Nucleus accumbens (tissue), 56 donors: ENCODE measurements around the gene RARA.

Experiments
- DNase-seq, 56 donors: peaks; one replicate each; lab custom pipeline; 2025; lab: John Stamatoyannopoulos, UW

RARA gene

DNA sequence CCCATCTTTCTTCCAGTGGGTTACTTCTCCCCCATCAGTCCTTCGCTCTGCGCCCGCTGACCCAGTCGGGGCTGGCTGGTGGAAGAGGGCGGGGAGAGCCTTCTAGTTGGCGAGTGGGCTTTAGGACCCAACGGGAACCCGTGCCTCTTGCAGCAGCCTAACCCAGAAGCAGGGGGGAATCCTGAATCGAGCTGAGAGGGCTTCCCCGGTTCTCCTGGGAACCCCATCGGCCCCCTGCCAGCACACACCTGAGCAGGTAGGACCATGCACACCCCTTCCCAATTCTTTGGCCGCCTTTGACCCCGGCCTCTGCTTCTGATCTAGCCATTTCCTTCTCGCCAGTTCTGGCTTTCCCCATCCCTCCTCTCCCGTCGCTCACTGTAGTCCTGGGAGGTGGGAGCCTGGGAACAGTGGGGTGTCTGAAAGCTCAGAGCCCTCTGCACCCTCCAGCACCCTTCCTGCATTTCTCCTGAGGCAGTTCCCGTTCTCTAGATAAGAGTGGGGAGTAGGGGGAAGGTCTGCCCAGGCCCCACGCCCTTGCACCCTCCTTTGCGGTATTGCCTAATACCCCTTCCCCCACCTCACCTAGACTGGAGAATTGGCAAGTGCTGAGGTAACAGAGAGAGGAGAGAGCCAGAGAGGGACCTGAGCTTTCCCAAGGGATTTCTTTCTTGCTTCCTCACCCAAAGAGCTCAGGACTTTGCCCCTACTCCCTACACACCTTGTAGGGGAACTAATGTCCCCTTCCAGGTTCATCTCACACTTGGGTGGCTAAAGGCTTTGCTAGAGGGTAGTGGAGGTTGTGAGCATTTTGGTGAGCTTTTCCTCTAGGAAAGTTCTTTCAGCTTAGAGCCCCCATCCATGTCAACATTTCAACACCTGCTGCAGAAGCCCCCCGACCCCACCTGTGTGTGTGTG, at the start of gene RARA:
Gene RARA, plus strand, starts transcription at position 150 of the 918 bp plus-strand sequence. CDS start 22,039 bp downstream, outside the sequence.
- DNase-seq = peak in 38 of 56 donors; percentile 15 to 80 (median 52)

- no peak for DNase-seq
Observed at GRCh38 chr17:40259505-40259904, 49.5 kb upstream of the RARA start.

DNA sequence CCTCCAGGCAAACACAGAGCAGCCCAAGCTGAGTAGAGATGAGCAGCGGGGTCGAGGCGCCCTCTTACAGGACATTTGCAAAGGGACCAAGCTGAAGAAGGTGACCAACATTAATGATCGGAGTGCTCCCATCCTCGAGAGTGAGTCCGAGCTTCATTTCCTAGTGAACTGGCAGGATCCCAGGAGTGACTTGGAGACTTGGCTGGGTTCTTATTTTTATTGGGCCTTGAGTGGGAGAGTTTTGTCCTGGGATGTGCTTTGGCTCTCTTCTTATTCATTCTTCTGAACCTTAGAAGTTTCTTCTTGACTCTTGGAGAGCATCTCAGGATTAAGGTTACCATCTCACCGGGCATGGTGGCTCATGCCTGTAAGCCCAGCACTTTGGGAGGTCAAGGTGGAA, 48.5 kb upstream of the RARA start:
- DNase-seq = no peak

GRCh38 chr17:40264458-40265185, 44.4 kb upstream of the RARA start:
- no peak for DNase-seq

DNA sequence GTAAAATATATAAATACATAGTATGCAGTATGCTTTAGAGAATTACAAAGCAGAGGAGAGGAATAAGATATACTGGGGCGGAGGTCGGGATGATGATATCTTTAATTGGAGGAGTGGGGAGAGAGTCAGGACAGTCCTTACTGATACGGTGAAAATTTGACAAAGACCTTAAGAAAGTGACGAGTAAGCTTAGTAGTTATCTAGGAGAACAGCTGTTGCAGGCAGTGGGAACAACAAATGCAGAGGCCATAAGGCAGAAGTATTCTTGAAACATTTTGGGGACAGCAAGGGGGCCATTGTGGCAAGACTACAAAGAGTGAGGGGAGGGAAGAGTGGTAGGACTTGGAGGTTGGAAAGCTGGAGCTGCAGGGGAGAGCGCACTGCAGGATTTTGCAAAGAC, 43.6 kb upstream of the RARA start:
- DNase-seq = no peak

GRCh38 chr17:40266882-40267281, 42.1 kb upstream of the RARA start:
- DNase-seq = no peak

DNA sequence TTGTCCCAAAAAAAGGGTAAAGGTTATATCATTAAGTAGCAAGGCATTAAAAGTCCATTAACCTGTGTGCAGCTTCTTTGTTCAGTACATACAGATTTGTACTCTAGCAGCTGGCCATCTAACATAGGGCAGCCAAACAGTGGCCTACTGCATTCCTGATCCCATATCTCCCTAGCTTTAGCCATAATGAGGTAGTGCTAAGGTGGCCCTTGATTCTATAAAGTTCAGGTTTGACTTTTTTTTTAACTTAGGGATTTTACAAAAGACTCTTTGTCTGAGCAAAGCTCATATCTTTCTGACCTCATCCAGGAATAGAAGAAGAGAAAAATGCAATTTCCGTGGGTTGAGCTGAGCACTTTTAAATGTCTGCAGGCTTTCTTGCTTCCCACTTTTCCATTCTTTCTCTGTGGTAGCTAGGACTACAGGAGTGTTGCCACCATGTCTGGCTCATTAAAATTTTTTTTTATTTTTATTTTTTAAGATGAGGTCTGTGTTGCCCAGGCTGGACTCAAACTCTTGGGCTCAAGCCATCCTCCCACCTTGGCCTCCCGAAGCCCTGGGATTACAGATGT, 40.8 kb upstream of the RARA start:
- DNase-seq = no peak

DNA sequence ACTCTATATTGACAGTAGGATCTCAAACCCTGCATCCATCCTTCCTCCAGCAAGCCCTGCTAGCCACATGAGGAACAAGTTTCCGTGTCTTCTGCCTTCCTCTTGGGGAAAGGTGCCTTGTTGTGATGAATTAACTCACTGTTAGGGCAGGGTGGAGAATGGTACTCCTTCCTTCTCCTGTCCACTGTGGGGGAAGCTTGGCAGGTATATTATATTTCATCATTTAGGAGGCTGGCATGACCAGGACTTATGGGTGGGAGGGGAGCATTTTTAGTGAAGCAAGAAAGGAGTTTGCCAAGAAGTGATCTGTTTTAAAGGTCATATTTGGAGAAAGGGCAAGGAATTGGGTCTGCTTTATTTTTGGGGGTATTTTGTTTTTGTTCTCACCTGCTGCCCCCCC, 30.6 kb upstream of the RARA start:
- DNase-seq = no peak

GRCh38 chr17:40279402-40279801, 29.6 kb upstream of the RARA start:
- DNase-seq = no peak

DNA sequence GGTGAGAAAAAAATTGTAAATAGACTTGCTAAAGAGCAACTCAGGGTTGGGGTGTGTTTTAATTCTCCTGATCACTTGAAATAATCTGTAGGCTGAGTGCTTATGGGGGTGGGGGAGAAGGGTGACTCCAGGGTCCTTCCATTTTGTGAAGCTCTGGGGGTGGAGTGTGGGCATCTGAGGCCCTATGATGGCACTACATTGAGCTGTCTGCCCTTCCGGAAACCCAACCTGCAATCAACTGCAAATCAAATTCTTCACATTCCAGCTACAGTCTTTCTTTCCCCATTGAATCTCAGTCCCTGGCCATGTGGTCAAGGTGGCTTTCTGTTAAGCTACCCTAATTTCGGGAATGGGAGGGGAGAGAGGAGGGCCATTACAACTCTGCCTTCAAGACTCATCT, 27.3 kb upstream of the RARA start:
- no peak for DNase-seq

- DNase-seq = no peak
Observed at GRCh38 chr17:40283662-40284061, 25.3 kb upstream of the RARA start.

DNA sequence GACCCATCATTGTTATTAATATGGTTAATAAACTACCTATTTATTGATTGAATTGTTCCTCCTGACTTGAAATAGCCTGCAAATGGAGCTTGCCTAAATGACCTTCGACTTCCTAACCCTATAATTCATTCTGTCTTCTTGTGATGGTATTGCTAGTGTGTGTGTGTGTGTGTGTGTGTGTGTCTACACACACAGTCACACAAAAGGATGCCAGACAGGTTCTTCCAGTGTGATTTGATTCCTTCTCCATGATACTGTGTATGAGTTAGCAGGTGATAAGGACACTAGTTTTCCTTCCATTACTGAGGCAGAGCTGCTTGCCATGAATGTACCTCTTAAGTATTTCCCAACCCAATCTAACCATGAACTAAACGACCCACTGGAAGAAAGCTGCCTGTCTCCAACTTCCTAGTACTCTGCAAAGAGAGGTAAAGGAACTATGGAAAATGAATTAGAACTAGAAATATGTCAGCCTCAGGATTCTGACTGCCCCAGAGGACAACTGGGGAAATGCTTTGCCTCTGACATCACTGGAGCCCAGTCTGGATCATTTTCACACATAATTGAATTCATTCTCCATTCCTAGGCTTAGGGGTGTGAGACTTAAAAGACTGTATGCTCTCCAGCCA, 24.8 kb upstream of the RARA start:
- DNase-seq = no peak

GRCh38 chr17:40286473-40286872, 22.5 kb upstream of the RARA start:
- no peak for DNase-seq

DNA sequence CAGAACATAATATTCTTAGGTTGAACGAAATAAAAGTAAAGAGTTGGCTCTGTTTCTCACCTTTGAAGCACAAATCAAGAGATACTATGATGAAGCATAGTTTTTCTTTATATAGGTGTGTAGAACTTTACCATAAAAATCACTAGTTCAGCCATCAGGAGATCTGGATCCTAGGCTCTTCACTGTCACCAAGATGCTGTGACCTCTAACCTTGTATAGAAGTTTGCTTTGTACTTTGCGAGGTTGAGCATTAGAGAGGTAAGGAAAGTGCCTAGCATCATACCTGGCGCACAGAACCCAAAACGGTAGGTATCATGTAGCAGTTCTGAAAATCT, 21.9 kb upstream of the RARA start:
- no peak for DNase-seq

GRCh38 chr17:40287494-40288369, 21.2 kb upstream of the RARA start, which contains the start of gene CDC6:
Gene CDC6, plus strand, starts transcription at chr17:40287879. Its CDS starts 1,542 bp downstream, at chr17:40289421.
- peak; percentile 88 to 100 (median 98) for DNase-seq

DNA sequence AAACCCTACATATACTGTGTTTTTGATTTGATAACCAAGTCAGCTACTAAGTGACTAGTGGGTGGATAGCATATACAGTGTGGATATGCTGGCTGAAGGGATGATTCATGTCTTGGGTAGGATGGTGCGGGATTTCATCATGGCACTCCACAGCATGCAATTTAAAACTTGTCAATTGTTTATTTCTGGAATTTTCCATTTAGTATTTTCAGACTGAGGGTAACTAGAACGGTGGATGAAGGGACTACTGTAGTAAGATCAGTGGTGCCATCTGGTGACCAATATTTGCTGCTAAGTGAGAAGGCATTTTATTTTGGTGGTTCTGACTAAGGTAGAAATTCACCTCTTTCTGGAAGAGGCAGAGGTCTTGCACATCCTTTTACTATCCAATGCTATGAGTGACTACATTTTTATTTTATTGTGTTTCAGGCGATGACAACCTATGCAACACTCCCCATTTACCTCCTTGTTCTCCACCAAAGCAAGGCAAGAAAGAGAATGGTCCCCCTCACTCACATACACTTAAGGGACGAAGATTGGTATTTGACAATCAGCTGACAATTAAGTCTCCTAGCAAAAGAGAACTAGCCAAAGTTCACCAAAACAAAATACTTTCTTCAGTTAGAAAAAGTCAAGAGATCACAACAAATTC, 18.2 kb upstream of the RARA start:
- peak in 18 of 56 donors; percentile 3 to 63 (median 19) for DNase-seq

GRCh38 chr17:40291281-40291664, 17.7 kb upstream of the RARA start:
- DNase-seq = no peak

DNA sequence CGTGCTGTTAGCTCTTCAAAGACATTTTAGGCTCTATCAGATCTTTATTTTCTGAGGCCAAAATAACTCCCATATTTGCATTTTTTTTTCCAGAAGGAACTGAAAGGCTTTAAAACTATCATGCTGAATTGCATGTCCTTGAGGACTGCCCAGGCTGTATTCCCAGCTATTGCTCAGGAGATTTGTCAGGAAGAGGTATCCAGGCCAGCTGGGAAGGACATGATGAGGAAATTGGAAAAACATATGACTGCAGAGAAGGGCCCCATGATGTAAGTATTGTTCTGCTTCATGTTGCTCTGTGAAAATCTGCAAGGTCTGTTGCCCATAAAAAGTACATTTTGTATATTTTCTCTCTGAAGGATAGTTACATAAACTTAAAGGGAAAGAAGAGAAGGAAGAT, 15.6 kb upstream of the RARA start:
- no peak for DNase-seq
